Neural progenitor cell (in vitro differentiated cells): ENCODE results near the gene HECTD4. TPM values are rescaled to one million over a fixed set of nuclear protein-coding genes. Genes with fewer than 3 reads are reported as not detected.

ENCODE experiments used
- DNase-seq: peaks from one replicate; pipeline ENCODE4 v3.0.0-alpha.2; 2016; ENCODE audit warnings: low spot score
- H2AFZ ChIP-seq: fragments of 200-600 bp; sonication (generic); replicated peaks from 2 replicates; pipeline ENCODE4 v1.6.1; 2016; ENCODE audit warnings: antibody characterized with exemption
- H3F3A ChIP-seq: fragments of 200-600 bp; sonication (generic); 2 replicates; pipeline ENCODE4 v1.6.1; 2016; ENCODE audit warnings: antibody characterized with exemption, low read depth
- H3K27ac ChIP-seq: fragments of 200-600 bp; sonication (generic); 2 replicates; pipeline ENCODE4 v1.5.1; 2016; ENCODE audit warnings: mild to moderate bottlenecking
- H3K27me3 ChIP-seq: fragments of 200-600 bp; sonication (generic); 2 replicates; pipeline ENCODE4 v1.6.1; 2016; ENCODE audit warnings: mild to moderate bottlenecking, moderate library complexity
- H3K36me3 ChIP-seq: fragments of 200-600 bp; sonication (generic); 2 replicates; pipeline ENCODE4 v1.5.1; 2016
- H3K4me1 ChIP-seq: fragments of 200-600 bp; sonication (generic); 2 replicates; pipeline ENCODE4 v1.6.1; 2016; ENCODE audit warnings: mixed run types
- H3K4me2 ChIP-seq: fragments of 200-600 bp; sonication (generic); 2 replicates; pipeline ENCODE4 v1.6.1; 2016
- H3K4me3 ChIP-seq: fragments of 200-600 bp; sonication (generic); 2 replicates; pipeline ENCODE4 v1.5.1; 2016
- H3K79me2 ChIP-seq: fragments of 200-600 bp; sonication (generic); 2 replicates; pipeline ENCODE4 v1.6.1; 2016; ENCODE audit warnings: low read depth
- H3K9ac ChIP-seq: fragments of 200-600 bp; sonication (generic); 2 replicates; pipeline ENCODE4 v1.6.1; 2016
- H3K9me3 ChIP-seq: fragments of 200-600 bp; sonication (generic); 2 replicates; pipeline ENCODE4 v1.5.1; 2016; ENCODE audit warnings: low read depth
- H4K20me1 ChIP-seq: fragments of 200-600 bp; sonication (generic); 2 replicates; pipeline ENCODE4 v1.6.1; 2016; ENCODE audit warnings: low read depth
- H3K27ac Mint-ChIP-seq: 3 replicates; pipeline ENCODE4 v1.8.0; 2021; ENCODE audit warnings: mixed read lengths
- H3K27me3 Mint-ChIP-seq: 2 replicates; pipeline ENCODE4 v1.8.0; 2022; ENCODE audit warnings: low read depth, mild to moderate bottlenecking, inconsistent platforms, moderate library complexity, mixed read lengths; ENCODE audit not compliant: insufficient read depth
- H3K36me3 Mint-ChIP-seq: 3 replicates; pipeline ENCODE4 v1.8.0; 2021; ENCODE audit warnings: mixed read lengths
- H3K4me1 Mint-ChIP-seq: 3 replicates; pipeline ENCODE4 v1.8.0; 2021; ENCODE audit warnings: mixed read lengths
- H3K4me3 Mint-ChIP-seq: 3 replicates; pipeline ENCODE4 v1.8.0; 2021; ENCODE audit warnings: mild to moderate bottlenecking, moderate library complexity, mixed read lengths
- H3K9me3 Mint-ChIP-seq: 3 replicates; pipeline ENCODE4 v1.8.0; 2020; ENCODE audit warnings: mixed read lengths
- CTCF ChIP-seq: fragments of 200-600 bp; sonication (generic); IDR thresholded peaks from 2 replicates; pipeline ENCODE4 v1.5.1; 2017; ENCODE audit warnings: antibody characterized with exemption, mild to moderate bottlenecking
- EZH2 ChIP-seq: fragments of 200-600 bp; sonication (generic); IDR thresholded peaks from 2 replicates; pipeline ENCODE4 v1.6.1; 2017; ENCODE audit warnings: antibody characterized with exemption, mild to moderate bottlenecking, moderate library complexity
- EZH2phosphoT487 ChIP-seq: fragments of 200-600 bp; sonication (generic); IDR thresholded peaks from 2 replicates; pipeline ENCODE4 v1.6.1; 2017; ENCODE audit warnings: antibody characterized with exemption
- total RNA-seq: library from RNA; depleted of rRNA; stranded (reverse); fragments of >200 nt; gene quantifications from 2 replicates; pipeline ENCODE4 v1.2.3, GENCODE V29; 2015; ENCODE audit warnings: low replicate concordance

HECTD4 gene
- total RNA-seq, 1 donor from 2014 or later = 11.0 TPM

- H3K9me3 Mint-ChIP-seq = no peaks in the 10 kb centered on the region
- H3K4me1 ChIP-seq = no peaks in the 10 kb centered on the region
- no peak overlapping the region for H3K4me2 ChIP-seq
- H3K79me2 ChIP-seq = peaks cover 54% of the 10 kb centered on the region
- H3K27me3 ChIP-seq = no peaks in the 10 kb centered on the region
- H3K9me3 ChIP-seq = no peaks in the 10 kb centered on the region
- H3K27me3 Mint-ChIP-seq = peaks cover 3% of the 10 kb centered on the region
- H4K20me1 ChIP-seq = peaks cover 24% of the 10 kb centered on the region
- no peaks in the 10 kb centered on the region for H3F3A ChIP-seq
- no peak overlapping the region for H2AFZ ChIP-seq
- peaks cover 4% of the 10 kb centered on the region for H3K36me3 Mint-ChIP-seq
- no peaks in the 10 kb centered on the region for H3K36me3 ChIP-seq
- no peak overlapping the region for H3K4me3 Mint-ChIP-seq
- TF ChIP-seq EZH2phosphoT487 = no peak
- no peak for TF ChIP-seq EZH2
- TF ChIP-seq CTCF = no peak
- H3K9ac ChIP-seq = no peak overlapping the region
- H3K4me3 ChIP-seq = no peak overlapping the region
- no peak overlapping the region for H3K27ac Mint-ChIP-seq
- peaks cover 7% of the 10 kb centered on the region for H3K4me1 Mint-ChIP-seq
- no peak overlapping the region for H3K27ac ChIP-seq
- no peak for DNase-seq
These were observed 21.0 kb downstream of the HECTD4 start for GRCh38 chr12:112361271-112361670.

- no peak overlapping the region for H3K4me2 ChIP-seq
- H3K27ac Mint-ChIP-seq = no peak overlapping the region
- H3K4me3 Mint-ChIP-seq = no peak overlapping the region
- no peak for DNase-seq
- peaks cover 4% of the 10 kb centered on the region for H3K36me3 Mint-ChIP-seq
- H4K20me1 ChIP-seq = peaks cover 25% of the 10 kb centered on the region
- peaks cover 55% of the 10 kb centered on the region for H3K79me2 ChIP-seq
- TF ChIP-seq EZH2phosphoT487 (no peak), EZH2 (no peak), CTCF (no peak)
- H3K9ac ChIP-seq = no peak overlapping the region
- H3K9me3 Mint-ChIP-seq = no peaks in the 10 kb centered on the region
- no peaks in the 10 kb centered on the region for H3K9me3 ChIP-seq
- H3K27ac ChIP-seq = no peak overlapping the region
- H2AFZ ChIP-seq = no peak overlapping the region
- H3K27me3 Mint-ChIP-seq = peaks cover 4% of the 10 kb centered on the region
- H3K4me1 Mint-ChIP-seq = peaks cover 4% of the 10 kb centered on the region
- H3K27me3 ChIP-seq = no peaks in the 10 kb centered on the region
- no peak overlapping the region for H3K4me3 ChIP-seq
- no peaks in the 10 kb centered on the region for H3K36me3 ChIP-seq
- H3F3A ChIP-seq = no peaks in the 10 kb centered on the region
- no peaks in the 10 kb centered on the region for H3K4me1 ChIP-seq
These were observed 22.9 kb downstream of the HECTD4 start for GRCh38 chr12:112359290-112359689.

- H3K27ac ChIP-seq = no peak overlapping the region
- H3K4me1 ChIP-seq = no peaks in the 10 kb centered on the region
- no peak overlapping the region for H3K4me3 ChIP-seq
- Mint-ChIP-seq H3K9me3 (no peaks in the 10 kb centered on the region), H3K4me3 (no peak overlapping the region), H3K36me3 (peaks cover 4% of the 10 kb centered on the region), H3K4me1 (peaks cover 3% of the 10 kb centered on the region), H3K27me3 (peaks cover 4% of the 10 kb centered on the region), H3K27ac (no peak overlapping the region)
- H3K36me3 ChIP-seq = no peaks in the 10 kb centered on the region
- peaks cover 21% of the 10 kb centered on the region for H4K20me1 ChIP-seq
- H3K27me3 ChIP-seq = no peaks in the 10 kb centered on the region
- H3K79me2 ChIP-seq = peaks cover 45% of the 10 kb centered on the region
- DNase-seq = no peak
- H3F3A ChIP-seq = no peaks in the 10 kb centered on the region
- no peak overlapping the region for H3K4me2 ChIP-seq
- no peak overlapping the region for H3K9ac ChIP-seq
- no peak for TF ChIP-seq EZH2phosphoT487
- no peak for TF ChIP-seq CTCF
- no peak for TF ChIP-seq EZH2
- H2AFZ ChIP-seq = no peak overlapping the region
- no peaks in the 10 kb centered on the region for H3K9me3 ChIP-seq
These were observed 25.0 kb downstream of the HECTD4 start for GRCh38 chr12:112357214-112357613.
